WI38 (cell line): ENCODE data around the gene MAGEA2B.
A peak's percentile ranks its signal among the peaks of the same experiment; 100 is the strongest.
"Not testable (repeated sequence)": the region's sequence is repeated elsewhere in the genome, so short reads cannot be mapped to it uniquely, and the experiment has no call there.

Experiments used
- H3K4me3 ChIP-seq: 2 replicates; pipeline ENCODE4 v1.5.1; 2011; ENCODE audit warnings: low read depth, mild to moderate bottlenecking, control low read depth, low read length
- CTCF ChIP-seq: IDR thresholded peaks from 2 replicates; pipeline ENCODE4 v1.5.1; 2012; ENCODE audit warnings: low read depth, mild to moderate bottlenecking, control low read depth, low read length

MAGEA2B gene

GRCh38 chrX:152713815-152714787, at the start of gene MAGEA2B:
Gene MAGEA2B, plus strand, starts transcription at chrX:152714628. Its CDS starts 2,479 bp downstream, at chrX:152717107.
- not testable (repeated sequence) for H3K4me3 ChIP-seq

- TF ChIP-seq CTCF, result no peak
- no peak overlapping the region for H3K4me3 ChIP-seq
Measured at GRCh38 chrX:152674135-152674534, 40.3 kb upstream of the MAGEA2B start.

GRCh38 chrX:152674652-152675051, 39.8 kb upstream of the MAGEA2B start:
- not testable (repeated sequence) for H3K4me3 ChIP-seq

GRCh38 chrX:152681012-152681411, 33.4 kb upstream of the MAGEA2B start:
- H3K4me3 ChIP-seq, result not testable (repeated sequence)

GRCh38 chrX:152697952-152698931, 16.2 kb upstream of the MAGEA2B start, which contains the start of gene MAGEA3:
Gene MAGEA3, plus strand, starts transcription at chrX:152698794. Its CDS starts 2,039 bp downstream, at chrX:152700833.
- H3K4me3 ChIP-seq, result not testable (repeated sequence)

- not testable (repeated sequence) for H3K4me3 ChIP-seq
Measured at GRCh38 chrX:152700390-152700789, 14.0 kb upstream of the MAGEA2B start.

- not testable (repeated sequence) for H3K4me3 ChIP-seq
Measured at GRCh38 chrX:152706500-152706899, 7.9 kb upstream of the MAGEA2B start.

GRCh38 chrX:152709173-152709572, 5.3 kb upstream of the MAGEA2B start, which contains the start of gene CSAG2:
Gene CSAG2, minus strand, starts transcription at chrX:152709273. Its CDS starts 161 bp downstream, at chrX:152709112.
- not testable (repeated sequence) for H3K4me3 ChIP-seq

GRCh38 chrX:152713195-152713594, 1.2 kb upstream of the MAGEA2B start:
- H3K4me3 ChIP-seq, result not testable (repeated sequence)

- TF ChIP-seq CTCF, result no peak
- no peak overlapping the region for H3K4me3 ChIP-seq
Measured at GRCh38 chrX:152725409-152725808, 11.0 kb downstream of the MAGEA2B start.

GRCh38 chrX:152733261-152733975, 19.0 kb downstream of the MAGEA2B start, which contains the start of the genes CSAG1 and MAGEA12:
Gene CSAG1, minus strand, starts transcription at chrX:152733721. Its CDS starts 1,261 bp downstream, at chrX:152732460.
Gene MAGEA12, plus strand, starts transcription at chrX:152733757. Its CDS starts 2,405 bp downstream, at chrX:152736162.
- H3K4me3 ChIP-seq, result peak within 1 kb of the TSS; percentile 41
- no peak for TF ChIP-seq CTCF

GRCh38 chrX:152734143-152734858, 19.9 kb downstream of the MAGEA2B start:
- H3K4me3 ChIP-seq, result 0 out of 2 replicates have a peak overlapping the region, but pooled peaks have one; percentile 5
